IPS DF 4.7 (cell line): ENCODE data around the gene SGSM1.
A peak's percentile ranks its signal among the peaks of the same experiment; 100 is the strongest.

ENCODE experiments used
- DNase-seq: peaks from one replicate; pipeline ENCODE4 v3.0.0-alpha.2; 2013; ENCODE audit warnings: low spot score; ENCODE audit errors: extremely low read depth

The SGSM1 gene, protein sequence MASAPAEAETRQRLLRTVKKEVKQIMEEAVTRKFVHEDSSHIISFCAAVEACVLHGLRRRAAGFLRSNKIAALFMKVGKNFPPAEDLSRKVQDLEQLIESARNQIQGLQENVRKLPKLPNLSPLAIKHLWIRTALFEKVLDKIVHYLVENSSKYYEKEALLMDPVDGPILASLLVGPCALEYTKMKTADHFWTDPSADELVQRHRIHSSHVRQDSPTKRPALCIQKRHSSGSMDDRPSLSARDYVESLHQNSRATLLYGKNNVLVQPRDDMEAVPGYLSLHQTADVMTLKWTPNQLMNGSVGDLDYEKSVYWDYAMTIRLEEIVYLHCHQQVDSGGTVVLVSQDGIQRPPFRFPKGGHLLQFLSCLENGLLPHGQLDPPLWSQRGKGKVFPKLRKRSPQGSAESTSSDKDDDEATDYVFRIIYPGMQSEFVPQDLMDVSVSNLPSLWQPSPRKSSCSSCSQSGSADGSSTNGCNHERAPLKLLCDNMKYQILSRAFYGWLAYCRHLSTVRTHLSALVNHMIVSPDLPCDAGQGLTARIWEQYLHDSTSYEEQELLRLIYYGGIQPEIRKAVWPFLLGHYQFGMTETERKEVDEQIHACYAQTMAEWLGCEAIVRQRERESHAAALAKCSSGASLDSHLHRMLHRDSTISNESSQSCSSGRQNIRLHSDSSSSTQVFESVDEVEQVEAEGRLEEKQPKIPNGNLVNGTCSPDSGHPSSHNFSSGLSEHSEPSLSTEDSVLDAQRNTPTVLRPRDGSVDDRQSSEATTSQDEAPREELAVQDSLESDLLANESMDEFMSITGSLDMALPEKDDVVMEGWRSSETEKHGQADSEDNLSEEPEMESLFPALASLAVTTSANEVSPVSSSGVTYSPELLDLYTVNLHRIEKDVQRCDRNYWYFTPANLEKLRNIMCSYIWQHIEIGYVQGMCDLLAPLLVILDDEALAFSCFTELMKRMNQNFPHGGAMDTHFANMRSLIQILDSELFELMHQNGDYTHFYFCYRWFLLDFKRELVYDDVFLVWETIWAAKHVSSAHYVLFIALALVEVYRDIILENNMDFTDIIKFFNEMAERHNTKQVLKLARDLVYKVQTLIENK

GRCh38 chr22:24805790-24806662 is at the start of gene SGSM1:
Gene SGSM1 (plus strand): TSS chr22:24806211. CDS start chr22:24806326, 115 bp downstream.
- no peak for DNase-seq

GRCh38 chr22:24758164-24758799 is 47.7 kb upstream of the SGSM1 start:
- no peak for DNase-seq

DNA sequence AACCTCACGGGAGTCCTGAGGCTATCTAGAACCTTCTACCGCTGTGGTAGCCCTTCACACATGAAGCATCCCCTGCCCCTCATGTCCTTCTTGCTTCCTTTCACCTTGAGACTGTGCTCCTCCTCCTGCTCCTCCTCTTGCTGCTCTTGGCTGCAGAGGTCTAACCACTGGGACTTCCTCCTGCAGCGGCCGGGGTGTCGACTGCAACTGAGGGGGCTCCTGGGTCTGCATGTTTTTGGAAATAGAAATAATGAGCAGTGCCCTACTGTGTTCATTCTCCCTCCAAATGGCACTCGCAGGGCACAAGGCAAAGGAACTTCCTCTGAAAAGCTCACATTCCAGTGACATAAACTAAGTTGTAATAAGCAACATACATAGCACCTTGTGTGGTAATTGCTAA is 46.2 kb upstream of the SGSM1 start:
- no peak for DNase-seq

DNA sequence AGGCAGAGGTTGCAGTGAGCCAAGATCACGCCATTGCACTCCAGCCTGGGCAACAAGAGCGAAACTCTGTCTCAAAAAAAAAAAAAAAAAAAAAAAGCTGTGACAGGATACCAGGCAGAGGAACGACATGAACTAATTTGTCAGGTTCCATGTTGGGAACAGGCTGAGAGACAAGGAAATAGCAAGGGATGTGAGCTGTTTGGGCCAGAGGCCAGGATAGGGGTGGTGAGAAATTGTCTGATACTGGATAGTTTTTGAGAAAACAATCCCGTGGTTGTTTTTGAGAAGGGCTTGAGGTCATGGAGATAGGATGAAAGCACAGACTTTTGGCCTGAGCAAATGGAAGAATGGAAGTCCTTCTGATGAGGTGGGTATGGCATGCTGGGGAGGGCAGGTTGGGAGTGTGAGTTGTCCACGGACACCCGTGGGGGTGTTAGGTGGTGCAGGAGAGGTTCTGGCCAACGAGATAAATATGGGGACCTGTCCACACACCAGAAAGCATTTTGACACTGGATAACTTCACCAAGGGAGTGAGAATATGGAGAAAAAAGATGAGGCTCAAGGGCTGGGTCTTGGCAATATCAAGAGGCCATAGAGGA is 45.2 kb upstream of the SGSM1 start:
- no peak for DNase-seq

- no peak for DNase-seq
Observed at GRCh38 chr22:24761888-24762675, 43.9 kb upstream of the SGSM1 start.

DNA sequence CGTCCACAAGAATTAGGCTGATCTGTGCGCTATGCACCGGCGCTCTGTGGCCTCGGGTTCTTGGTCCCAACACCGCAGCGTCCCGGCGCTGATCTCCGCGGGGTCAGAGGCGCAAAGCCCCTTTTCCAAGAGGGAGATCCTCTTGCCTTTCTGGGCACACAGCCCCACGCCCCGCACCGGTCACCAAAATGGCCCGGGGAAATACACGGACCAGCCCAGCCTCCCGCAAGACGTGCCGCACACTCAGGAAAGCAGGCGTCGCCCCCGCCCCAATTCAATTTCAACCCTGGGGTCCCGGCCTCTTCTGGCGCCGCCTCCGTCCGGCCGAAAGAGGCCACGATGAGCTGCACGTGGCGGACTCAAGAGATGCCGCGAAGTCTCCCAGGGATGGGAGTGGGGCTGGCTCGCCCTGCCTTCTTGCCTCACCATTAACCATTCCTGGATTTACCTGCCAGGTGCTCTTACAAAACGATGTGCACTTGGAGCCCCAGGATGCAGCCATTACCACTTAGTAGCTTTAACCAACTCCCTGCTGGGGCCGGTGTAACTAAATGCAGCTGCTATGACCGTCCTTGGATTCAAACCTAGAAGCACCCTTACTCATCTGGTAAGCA is 42.0 kb upstream of the SGSM1 start:
- DNase-seq, result no peak

DNA sequence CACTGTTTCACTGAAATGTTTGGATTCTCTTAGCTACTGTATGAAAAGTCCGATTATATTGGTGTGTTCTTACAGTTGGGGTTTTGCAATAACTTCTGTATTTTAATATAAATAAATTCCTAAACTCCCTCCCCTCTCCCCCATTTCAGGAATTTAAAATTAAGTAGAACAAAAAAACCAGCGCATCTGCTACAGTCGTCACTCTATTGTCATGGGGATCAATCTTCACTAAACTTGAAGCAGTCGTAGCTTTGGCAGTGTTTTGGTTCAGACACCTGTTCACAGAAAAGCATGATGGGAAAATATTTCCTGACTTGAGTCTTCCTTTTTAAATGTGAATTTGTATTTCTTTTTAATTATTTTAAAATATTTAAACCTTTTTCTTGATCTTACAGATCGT is 40.8 kb upstream of the SGSM1 start:
- DNase-seq, result no peak

DNA sequence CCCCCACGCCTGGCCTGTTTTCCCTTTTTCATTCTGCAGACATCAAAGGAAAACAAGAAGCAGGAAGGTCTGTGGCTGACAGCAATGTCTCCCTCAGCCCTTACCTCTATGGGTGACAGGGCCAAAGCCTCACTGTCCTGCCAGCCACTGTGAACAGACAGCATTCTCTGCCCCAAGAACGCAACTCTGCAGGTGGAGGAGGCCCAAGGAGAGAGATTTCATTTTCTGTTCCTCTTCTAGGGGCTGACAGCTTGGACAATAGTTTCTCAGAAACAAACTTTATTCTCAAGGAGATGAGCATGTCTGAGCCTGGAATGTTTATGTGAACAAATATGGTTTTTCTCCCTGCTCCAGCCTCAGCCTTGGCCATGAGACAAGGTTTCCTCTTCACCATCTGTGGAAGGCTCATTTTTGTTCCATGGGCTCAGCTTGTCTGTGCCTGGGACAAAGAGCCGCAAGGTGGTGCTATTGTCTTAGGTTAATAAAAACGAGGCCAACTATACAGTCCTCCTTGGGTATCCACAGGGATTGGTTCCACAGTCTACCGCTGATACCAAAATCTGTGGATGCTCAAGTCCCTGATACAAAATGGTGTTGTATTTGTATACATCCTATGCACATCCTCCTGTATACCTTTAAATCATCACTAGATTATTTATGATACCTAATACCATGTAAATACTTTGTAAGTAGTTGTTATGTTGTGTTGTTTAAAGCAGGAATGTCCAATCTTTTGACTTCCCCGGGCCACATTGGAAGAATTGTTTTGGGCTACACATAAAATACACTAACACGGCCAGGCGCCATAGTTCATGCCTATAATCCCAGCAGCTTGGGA is 37.3 kb upstream of the SGSM1 start:
- DNase-seq, result no peak

- peak; percentile 75 for DNase-seq
Observed at GRCh38 chr22:24772493-24773220, 33.4 kb upstream of the SGSM1 start.

GRCh38 chr22:24775769-24776492 is 30.1 kb upstream of the SGSM1 start:
- DNase-seq, result no peak

DNA sequence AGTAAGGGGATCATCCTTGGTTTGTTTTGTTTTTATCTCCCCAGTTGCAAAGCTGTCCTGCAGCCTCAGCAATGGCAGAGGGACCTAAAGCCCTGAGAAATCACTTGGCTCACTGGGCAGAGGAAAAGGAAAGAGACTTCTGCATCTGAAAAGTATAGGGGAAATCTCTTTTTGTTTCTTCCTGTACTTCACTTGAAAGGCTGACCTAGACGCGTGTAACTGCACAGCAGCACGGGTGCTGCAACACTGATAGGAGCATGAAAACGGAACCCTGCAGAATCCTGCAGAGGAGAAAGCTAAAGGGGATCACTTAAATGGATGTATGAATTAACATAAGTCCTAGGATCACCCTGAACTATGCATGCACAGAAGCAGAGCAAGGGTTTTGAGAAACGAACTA is 29.5 kb upstream of the SGSM1 start:
- DNase-seq, result no peak

GRCh38 chr22:24789516-24789915 is 16.5 kb upstream of the SGSM1 start:
- DNase-seq, result no peak

- no peak for DNase-seq
Observed at GRCh38 chr22:24791362-24791761, 14.6 kb upstream of the SGSM1 start.

DNA sequence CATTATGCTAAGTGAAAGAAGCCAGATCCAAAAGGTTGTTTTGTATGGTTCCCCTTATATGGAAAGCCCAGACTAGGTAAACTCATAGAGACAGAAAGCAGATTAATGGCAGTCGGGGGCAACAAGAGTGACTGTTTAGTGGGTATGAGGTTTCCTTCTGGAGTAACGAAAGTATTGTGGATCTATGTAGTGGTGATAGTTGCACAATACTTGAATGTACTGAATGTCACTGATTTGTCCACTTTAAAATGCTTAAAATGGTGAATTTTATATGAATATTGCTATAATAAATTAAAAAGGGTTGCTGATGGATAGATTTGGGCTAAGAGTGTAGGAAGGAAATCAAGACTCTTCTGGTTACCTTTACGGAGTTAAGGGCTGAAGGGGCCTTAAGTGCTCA is 10.0 kb upstream of the SGSM1 start:
- no peak for DNase-seq

DNA sequence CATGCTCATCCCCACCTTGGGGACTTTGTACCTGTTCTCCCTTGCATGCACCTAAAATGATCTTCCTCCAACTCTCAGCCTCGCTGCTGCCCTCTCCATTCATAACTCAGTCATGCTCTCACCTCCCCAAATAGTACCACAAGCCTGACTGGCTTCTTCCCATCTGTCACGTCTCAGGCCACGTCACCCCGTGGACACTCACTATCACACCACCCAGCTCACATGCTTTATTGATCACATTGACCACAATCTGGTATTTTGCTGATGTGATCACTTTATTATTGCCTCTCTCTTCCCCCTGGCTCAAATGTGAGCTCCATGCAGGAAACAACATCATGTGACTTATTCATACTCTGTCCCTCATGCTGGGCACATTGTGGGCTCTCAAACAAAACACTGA is 9.2 kb upstream of the SGSM1 start:
- DNase-seq, result no peak

GRCh38 chr22:24801901-24802465 is 4.0 kb upstream of the SGSM1 start:
- DNase-seq, result no peak
